HFFc6 (cell line): ENCODE results near the gene PTPRN2. TPM values are rescaled to one million over a fixed set of nuclear protein-coding genes. Genes with fewer than 3 reads are reported as not detected.

ENCODE experiments used
- DNase-seq: peaks from one replicate; pipeline ENCODE4 v3.0.0-alpha.2; 2018
- H3K27ac Mint-ChIP-seq: 2 replicates; pipeline ENCODE4 v1.8.0; 2020; ENCODE audit warnings: mild to moderate bottlenecking, mixed read lengths
- H3K27me3 Mint-ChIP-seq: 2 replicates; pipeline ENCODE4 v1.8.0; 2021; ENCODE audit warnings: mild to moderate bottlenecking, moderate library complexity, mixed read lengths; ENCODE audit not compliant: insufficient read depth
- H3K36me3 Mint-ChIP-seq: 2 replicates; pipeline ENCODE4 v1.8.0; 2021; ENCODE audit warnings: low read depth, mixed read lengths
- H3K4me1 Mint-ChIP-seq: 2 replicates; pipeline ENCODE4 v1.8.0; 2020; ENCODE audit warnings: low read depth, mixed read lengths
- H3K4me3 Mint-ChIP-seq: 2 replicates; pipeline ENCODE4 v1.8.0; 2020; ENCODE audit warnings: mild to moderate bottlenecking, moderate library complexity, mixed read lengths
- H3K9me3 Mint-ChIP-seq: 2 replicates; pipeline ENCODE4 v1.8.0; 2020; ENCODE audit warnings: mild to moderate bottlenecking, mixed read lengths
- total RNA-seq, 6 experiments: library from RNA; stranded (reverse); fragmentation: NEBNext Ultra II Directional; extraction: Animal tissue kit (Norgen Biotek cat#: 25700); gene quantifications; 2 replicates in 1 of 6; 3 replicates in 5 of 6; pipeline ENCODE4 v1.2.3, GENCODE V29; 2021
- TF ChIP-seq, protein P1 (sequence below): fragments of 200-600 bp; sonication (generic); IDR thresholded peaks from 2 replicates; pipeline ENCODE4 v1.5.0; 2021; ENCODE audit warnings: antibody characterized with exemption, mild to moderate bottlenecking

The PTPRN2 gene
- total RNA-seq, 6 experiments from 2014 or later: 0.05 to 0.27 (median 0.23) TPM

DNA sequence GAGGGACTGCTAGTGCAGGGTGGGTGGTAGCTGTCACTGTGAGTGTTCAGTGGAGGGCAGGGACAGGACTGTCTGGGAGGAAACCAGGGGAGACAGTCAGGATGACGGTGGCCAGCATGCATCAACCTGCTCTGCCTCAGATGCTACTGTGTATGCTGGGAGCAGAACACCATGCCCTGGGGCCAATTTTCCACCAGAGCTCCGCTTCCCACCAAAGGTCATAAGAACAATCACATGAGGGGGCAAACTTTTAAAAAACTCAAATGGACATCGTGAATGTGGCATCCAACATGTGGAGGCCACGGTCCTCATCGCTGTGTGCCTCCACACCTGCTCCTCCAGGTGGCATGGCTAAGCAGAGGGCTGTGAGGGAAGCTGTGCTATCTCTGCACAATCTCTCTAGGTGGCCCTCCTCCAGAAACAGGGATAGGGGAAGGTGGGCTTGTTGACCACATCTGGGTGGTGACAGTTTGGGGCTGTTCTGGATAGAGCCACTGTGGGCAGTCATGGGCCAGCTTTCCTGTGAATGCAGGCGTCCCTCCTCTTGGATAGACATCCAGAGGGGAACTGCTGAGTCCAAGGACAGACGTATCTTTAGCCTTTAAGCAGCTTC is 411.0 kb downstream of the PTPRN2 start:
- Mint-ChIP-seq H3K36me3 (peaks cover 27% of the 10 kb centered on the region), H3K4me3 (no peak overlapping the region), H3K4me1 (no peaks in the 10 kb centered on the region), H3K27ac (no peak overlapping the region), H3K27me3 (no peaks in the 10 kb centered on the region; the same call in 1 of the 2 replicates), H3K9me3 (peaks cover 79% of the 10 kb centered on the region)
- DNase-seq: no peak
- TF ChIP-seq, protein P1, sequence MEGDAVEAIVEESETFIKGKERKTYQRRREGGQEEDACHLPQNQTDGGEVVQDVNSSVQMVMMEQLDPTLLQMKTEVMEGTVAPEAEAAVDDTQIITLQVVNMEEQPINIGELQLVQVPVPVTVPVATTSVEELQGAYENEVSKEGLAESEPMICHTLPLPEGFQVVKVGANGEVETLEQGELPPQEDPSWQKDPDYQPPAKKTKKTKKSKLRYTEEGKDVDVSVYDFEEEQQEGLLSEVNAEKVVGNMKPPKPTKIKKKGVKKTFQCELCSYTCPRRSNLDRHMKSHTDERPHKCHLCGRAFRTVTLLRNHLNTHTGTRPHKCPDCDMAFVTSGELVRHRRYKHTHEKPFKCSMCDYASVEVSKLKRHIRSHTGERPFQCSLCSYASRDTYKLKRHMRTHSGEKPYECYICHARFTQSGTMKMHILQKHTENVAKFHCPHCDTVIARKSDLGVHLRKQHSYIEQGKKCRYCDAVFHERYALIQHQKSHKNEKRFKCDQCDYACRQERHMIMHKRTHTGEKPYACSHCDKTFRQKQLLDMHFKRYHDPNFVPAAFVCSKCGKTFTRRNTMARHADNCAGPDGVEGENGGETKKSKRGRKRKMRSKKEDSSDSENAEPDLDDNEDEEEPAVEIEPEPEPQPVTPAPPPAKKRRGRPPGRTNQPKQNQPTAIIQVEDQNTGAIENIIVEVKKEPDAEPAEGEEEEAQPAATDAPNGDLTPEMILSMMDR: no peak

DNA sequence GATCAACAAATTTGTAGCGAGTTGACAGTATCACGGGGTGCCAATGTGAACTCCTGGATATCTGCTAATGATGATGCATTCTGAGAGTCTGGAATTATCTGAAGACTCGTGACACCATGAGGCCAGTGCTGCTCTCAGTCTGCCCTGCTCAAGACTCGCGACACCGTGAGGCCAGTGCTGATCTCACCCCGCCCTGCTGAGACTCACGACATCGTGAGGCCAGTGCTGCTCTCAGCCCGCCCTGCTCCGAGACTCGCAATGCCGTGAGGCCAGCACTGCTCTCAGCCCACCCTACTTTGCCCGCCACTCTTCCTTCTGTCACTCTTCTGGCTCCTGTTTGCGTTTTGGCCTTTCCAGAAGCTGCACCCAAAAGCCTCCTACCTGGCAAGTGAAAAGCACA is 411.8 kb downstream of the PTPRN2 start:
- H3K4me3 Mint-ChIP-seq: no peak overlapping the region

DNA sequence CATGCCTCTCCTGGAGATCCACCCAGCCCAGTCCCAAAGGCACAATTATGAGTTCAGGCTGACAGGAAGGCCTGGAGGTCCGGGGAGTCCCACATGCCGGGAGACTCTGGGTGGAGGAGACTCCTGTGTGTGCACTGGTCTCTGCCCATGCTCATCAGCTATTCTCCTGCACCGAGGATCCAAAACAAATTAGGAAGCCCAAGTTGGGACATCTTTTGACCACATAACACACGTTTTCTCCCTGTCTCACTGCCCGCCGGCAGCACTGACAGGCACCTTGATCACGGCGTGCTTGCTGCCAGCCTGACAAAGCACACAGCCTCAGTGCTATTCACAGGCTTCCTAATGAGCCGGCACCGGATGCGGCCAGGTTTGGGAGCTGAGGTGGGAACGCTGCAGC is 412.7 kb downstream of the PTPRN2 start:
- H3K27ac Mint-ChIP-seq: no peak overlapping the region
- H3K4me3 Mint-ChIP-seq: no peak overlapping the region
- no peak for DNase-seq
- peaks cover 27% of the 10 kb centered on the region for H3K36me3 Mint-ChIP-seq
- peaks cover 69% of the 10 kb centered on the region for H3K9me3 Mint-ChIP-seq
- TF ChIP-seq, protein P1: no peak
- no peaks in the 10 kb centered on the region; the same call in 1 of the 2 replicates for H3K27me3 Mint-ChIP-seq
- no peaks in the 10 kb centered on the region for H3K4me1 Mint-ChIP-seq

More for the DNA sequence above, 411.8 kb downstream of the PTPRN2 start:
- no peak for DNase-seq
- no peaks in the 10 kb centered on the region; the same call in 1 of the 2 replicates for H3K27me3 Mint-ChIP-seq
- peaks cover 27% of the 10 kb centered on the region for H3K36me3 Mint-ChIP-seq
- peaks cover 75% of the 10 kb centered on the region for H3K9me3 Mint-ChIP-seq
- no peak overlapping the region for H3K27ac Mint-ChIP-seq
- TF ChIP-seq, protein P1: no peak
- no peaks in the 10 kb centered on the region for H3K4me1 Mint-ChIP-seq

DNA sequence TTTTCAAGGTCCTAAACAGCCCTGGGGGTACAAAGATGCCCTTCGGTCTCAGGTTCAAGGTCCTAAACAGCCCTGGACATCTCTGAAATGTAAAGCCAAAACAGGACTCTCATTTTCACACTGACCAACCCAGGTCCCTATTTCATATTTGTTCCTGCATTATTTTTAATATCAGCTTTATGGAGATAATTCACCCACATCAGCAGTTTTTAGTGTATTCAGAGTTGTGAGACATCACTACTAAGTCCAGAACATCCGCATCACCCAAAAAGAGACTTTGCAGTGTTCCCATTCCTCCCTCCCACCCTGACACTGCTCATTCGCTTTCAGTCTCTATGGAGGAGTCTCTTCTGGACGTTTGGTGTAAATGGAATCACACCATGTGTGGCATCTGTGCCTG is 420.2 kb downstream of the PTPRN2 start:
- no peaks in the 10 kb centered on the region for H3K4me1 Mint-ChIP-seq
- peaks cover 11% of the 10 kb centered on the region; the same call in 1 of the 2 replicates for H3K36me3 Mint-ChIP-seq
- TF ChIP-seq, protein P1: no peak
- H3K27me3 Mint-ChIP-seq: peaks cover 3% of the 10 kb centered on the region; the same call in 1 of the 2 replicates
- peaks cover 55% of the 10 kb centered on the region for H3K9me3 Mint-ChIP-seq
- no peak for DNase-seq
- no peak overlapping the region for H3K4me3 Mint-ChIP-seq
- H3K27ac Mint-ChIP-seq: no peak overlapping the region

DNA sequence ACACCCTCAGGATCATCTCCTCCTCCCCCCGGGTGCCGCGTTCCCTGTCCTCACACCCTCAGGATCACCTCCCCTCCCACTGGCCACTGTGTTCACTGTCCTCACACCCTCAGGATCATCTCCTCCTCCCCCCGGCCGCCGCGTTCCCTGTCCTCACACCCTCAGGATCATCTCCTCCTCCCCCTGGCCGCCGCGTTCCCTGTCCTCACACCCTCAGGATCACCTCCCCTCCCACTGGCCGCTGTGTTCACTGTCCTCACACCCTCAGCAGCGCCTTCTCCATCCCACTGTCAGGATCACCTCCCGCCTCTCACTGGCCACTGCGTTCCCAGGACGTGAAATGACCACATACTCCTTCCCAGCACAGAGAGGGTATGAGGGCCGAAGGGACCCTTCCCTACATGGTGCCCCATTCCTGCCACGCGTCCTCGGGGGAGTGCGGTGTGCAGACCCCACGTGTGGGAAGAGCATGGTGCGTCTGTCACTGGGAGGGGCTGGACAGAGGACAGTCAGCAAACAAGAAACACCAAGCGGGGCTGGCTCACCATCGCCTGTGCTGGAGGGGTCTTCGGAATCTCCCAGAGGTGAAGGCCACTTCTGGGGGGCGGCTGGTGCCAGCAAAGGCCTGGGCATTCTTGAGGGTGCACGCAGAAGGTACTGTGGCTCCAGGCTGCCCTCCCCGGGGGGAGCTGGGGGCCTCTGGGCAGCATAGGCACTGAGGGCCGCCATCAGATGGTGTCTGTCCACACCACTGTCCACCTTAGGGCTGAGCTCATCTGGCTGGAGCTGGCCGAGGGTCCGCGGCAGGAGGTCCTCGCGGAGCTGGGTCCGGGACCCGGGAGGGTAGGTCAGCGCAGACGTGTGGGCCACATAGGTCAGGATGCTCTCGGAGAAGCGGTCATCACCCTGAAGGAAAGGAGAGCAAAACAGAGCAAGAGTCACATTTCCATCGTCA is 421.0 kb downstream of the PTPRN2 start:
- Mint-ChIP-seq H3K36me3 (peaks cover 11% of the 10 kb centered on the region; the same call in 1 of the 2 replicates), H3K9me3 (peaks cover 48% of the 10 kb centered on the region), H3K27me3 (peaks cover 3% of the 10 kb centered on the region; the same call in 1 of the 2 replicates), H3K4me1 (no peaks in the 10 kb centered on the region), H3K27ac (no peak overlapping the region), H3K4me3 (no peak overlapping the region)
- TF ChIP-seq, protein P1: no peak
- no peak for DNase-seq
